ENCODE data around the gene ZDHHC3.

DNA sequence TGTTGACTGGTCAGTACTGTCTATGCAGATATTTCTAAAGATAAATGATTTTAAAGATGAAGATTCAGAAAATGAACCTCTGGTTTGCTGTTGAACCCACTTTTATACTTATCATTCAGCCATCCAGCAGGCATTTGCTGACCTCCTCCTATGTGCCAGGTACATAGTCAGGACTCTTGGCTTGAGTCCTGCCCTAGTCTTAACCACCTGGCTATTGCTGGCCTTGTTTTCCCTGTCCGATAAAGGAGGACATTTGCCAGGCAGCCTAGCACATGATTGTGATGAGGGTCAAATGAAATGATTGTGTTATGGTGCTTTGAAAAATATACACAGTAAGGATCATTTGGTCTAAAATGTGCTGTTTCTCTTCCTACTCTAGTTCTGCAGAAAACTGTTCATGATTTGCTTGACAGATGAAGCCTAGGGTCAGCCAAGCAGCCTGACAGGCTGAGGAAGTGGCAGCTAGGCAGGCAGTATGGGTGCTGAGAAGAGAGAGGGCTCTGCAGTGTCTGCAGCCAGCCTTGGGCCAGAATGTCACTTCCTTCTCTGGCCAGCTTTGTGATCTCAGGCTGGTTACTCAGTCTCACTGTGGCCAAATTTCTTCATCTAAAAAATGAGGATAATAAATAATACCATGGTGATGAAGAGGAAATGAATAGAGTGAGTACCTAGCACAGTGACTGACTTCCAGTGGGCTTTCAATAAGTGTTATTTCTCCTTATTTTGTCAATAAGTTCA lies 13.8 kb upstream of the ZDHHC3 start:
- TF ChIP-seq, protein P1, sequence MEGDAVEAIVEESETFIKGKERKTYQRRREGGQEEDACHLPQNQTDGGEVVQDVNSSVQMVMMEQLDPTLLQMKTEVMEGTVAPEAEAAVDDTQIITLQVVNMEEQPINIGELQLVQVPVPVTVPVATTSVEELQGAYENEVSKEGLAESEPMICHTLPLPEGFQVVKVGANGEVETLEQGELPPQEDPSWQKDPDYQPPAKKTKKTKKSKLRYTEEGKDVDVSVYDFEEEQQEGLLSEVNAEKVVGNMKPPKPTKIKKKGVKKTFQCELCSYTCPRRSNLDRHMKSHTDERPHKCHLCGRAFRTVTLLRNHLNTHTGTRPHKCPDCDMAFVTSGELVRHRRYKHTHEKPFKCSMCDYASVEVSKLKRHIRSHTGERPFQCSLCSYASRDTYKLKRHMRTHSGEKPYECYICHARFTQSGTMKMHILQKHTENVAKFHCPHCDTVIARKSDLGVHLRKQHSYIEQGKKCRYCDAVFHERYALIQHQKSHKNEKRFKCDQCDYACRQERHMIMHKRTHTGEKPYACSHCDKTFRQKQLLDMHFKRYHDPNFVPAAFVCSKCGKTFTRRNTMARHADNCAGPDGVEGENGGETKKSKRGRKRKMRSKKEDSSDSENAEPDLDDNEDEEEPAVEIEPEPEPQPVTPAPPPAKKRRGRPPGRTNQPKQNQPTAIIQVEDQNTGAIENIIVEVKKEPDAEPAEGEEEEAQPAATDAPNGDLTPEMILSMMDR (IDR thresholded peaks at IDR 0.05; ENCODE audit: borderline replicate concordance, extremely low read depth, low read length, poor library complexity, severe bottlenecking) = no peak
- no peak for TF ChIP-seq EZH2 (IDR thresholded peaks at IDR 0.05; ENCODE audit: borderline replicate concordance, low read depth, low read length, severe bottlenecking)

Data from DND-41 (cell line).